ENCODE data around the gene WNT9B.

DNA sequence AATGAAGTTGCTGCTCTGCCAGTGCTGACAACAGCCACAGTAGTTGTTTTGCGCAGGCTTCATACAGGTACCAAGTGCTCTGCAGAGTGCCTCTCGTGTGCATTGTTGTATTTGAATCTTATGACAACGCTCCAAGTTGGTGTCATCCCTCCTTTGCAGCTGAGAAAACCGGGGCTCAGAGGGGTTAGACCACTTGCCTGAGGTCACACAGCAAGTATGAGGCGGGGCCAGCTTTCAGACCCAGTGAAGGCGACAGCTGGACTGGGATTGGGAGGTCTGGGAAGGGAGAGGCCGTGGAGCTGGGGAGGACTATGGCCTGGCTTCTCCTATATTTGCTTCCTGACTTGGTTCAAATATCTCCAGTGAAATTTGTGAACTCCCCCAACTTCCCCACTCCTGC lies 33.2 kb downstream of the WNT9B start:
- TF ChIP-seq, protein P1, sequence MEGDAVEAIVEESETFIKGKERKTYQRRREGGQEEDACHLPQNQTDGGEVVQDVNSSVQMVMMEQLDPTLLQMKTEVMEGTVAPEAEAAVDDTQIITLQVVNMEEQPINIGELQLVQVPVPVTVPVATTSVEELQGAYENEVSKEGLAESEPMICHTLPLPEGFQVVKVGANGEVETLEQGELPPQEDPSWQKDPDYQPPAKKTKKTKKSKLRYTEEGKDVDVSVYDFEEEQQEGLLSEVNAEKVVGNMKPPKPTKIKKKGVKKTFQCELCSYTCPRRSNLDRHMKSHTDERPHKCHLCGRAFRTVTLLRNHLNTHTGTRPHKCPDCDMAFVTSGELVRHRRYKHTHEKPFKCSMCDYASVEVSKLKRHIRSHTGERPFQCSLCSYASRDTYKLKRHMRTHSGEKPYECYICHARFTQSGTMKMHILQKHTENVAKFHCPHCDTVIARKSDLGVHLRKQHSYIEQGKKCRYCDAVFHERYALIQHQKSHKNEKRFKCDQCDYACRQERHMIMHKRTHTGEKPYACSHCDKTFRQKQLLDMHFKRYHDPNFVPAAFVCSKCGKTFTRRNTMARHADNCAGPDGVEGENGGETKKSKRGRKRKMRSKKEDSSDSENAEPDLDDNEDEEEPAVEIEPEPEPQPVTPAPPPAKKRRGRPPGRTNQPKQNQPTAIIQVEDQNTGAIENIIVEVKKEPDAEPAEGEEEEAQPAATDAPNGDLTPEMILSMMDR (IDR thresholded peaks at IDR 0.05; ENCODE audit: low read depth, low read length, missing input control): no peak
- TF ChIP-seq JUND (IDR thresholded peaks at IDR 0.05) (no peak), RAD21 (IDR thresholded peaks at IDR 0.05) (no peak), GABPA (IDR thresholded peaks at IDR 0.05 in 1 of 2, conservative IDR thresholded peaks at IDR 0.05 in 1 of 2) (no peak), SP1 (IDR thresholded peaks at IDR 0.05) (no peak), TAF1 (conservative IDR thresholded peaks at IDR 0.05) (no peak), EGR1 (IDR thresholded peaks at IDR 0.05; ENCODE audit: low read depth in 2 of 2) (no peak), YY1 (IDR thresholded peaks at IDR 0.05) (no peak), FOXA2 (IDR thresholded peaks at IDR 0.05) (no peak)
- TF ChIP-seq, protein P2, sequence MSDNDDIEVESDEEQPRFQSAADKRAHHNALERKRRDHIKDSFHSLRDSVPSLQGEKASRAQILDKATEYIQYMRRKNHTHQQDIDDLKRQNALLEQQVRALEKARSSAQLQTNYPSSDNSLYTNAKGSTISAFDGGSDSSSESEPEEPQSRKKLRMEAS (IDR thresholded peaks at IDR 0.05): no peak
- TF ChIP-seq, protein P3, sequence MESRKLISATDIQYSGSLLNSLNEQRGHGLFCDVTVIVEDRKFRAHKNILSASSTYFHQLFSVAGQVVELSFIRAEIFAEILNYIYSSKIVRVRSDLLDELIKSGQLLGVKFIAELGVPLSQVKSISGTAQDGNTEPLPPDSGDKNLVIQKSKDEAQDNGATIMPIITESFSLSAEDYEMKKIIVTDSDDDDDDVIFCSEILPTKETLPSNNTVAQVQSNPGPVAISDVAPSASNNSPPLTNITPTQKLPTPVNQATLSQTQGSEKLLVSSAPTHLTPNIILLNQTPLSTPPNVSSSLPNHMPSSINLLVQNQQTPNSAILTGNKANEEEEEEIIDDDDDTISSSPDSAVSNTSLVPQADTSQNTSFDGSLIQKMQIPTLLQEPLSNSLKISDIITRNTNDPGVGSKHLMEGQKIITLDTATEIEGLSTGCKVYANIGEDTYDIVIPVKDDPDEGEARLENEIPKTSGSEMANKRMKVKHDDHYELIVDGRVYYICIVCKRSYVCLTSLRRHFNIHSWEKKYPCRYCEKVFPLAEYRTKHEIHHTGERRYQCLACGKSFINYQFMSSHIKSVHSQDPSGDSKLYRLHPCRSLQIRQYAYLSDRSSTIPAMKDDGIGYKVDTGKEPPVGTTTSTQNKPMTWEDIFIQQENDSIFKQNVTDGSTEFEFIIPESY (IDR thresholded peaks at IDR 0.05): no peak
- TF ChIP-seq, protein P4, sequence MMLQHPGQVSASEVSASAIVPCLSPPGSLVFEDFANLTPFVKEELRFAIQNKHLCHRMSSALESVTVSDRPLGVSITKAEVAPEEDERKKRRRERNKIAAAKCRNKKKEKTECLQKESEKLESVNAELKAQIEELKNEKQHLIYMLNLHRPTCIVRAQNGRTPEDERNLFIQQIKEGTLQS (IDR thresholded peaks at IDR 0.05): no peak

Data from liver (tissue), 3 donors.